Adrenal gland (tissue), 12 donors: ENCODE measurements around the gene WDR5B. TPM values are rescaled to one million over a fixed set of nuclear protein-coding genes. Genes with fewer than 3 reads are reported as not detected.
A peak's percentile ranks its signal among the peaks of the same experiment; 100 is the strongest.

Experiments
- DNase-seq, 7 donors: peaks; one replicate each; pipeline ENCODE4 v3.0.0-alpha.2; 2019 to 2020
- H3K27ac ChIP-seq, 5 donors: fragments of 200-600 bp; sonication (generic) in 4 of 5; 1 replicate in 3 of 5; 2 replicates in 2 of 5; pipeline versions ENCODE4 v1.5.1 to v1.8.0; 2016 to 2020; ENCODE audit warnings: mild to moderate bottlenecking in 1 of 5
- H3K27me3 ChIP-seq: fragments of 200-600 bp; 2 replicates; pipeline ENCODE4 v1.8.0; 2021
- H3K36me3 ChIP-seq, 2 donors: fragments of 200-600 bp; replicated peaks in 1 of 2; 1 replicate in 1 of 2; 2 replicates in 1 of 2; pipeline versions ENCODE4 v1.5.1 to v1.8.0; 2018 to 2022
- H3K4me1 ChIP-seq, 2 donors: fragments of 200-600 bp; replicated peaks in 1 of 2; 1 replicate in 1 of 2; 2 replicates in 1 of 2; pipeline versions ENCODE4 v1.5.1 to v1.8.0; 2018 to 2021
- H3K4me3 ChIP-seq, 4 donors: fragments of 200-600 bp; sonication (generic) in 3 of 4; one replicate each; pipeline ENCODE4 v1.5.1; 2016 to 2018
- H3K9me3 ChIP-seq, 3 donors: fragments of 200-600 bp; sonication (generic) in 1 of 3; replicated peaks in 1 of 3; 1 replicate in 2 of 3; 2 replicates in 1 of 3; pipeline versions ENCODE4 v1.5.1 to v1.8.0; 2016 to 2021
- POLR2A ChIP-seq, 2 donors: fragments of 450-650 bp; IDR thresholded peaks; one replicate each; pipeline ENCODE4 v1.6.1; 2017; ENCODE audit warnings: antibody characterized with exemption in 2 of 2, mild to moderate bottlenecking in 2 of 2, moderate library complexity in 1 of 2
- WGBS, 4 donors: extraction: QIAGEN DNeasy Blood & Tissue Kit in 2 of 4; methylation state at CpG; one replicate each; pipeline versions ENCODE4 v1.1.5 to v1.1.7; 2013 to 2017; 5-methylcytosine and 5-hydroxymethylcytosine counted together
- intact Hi-C, 2 donors: fragments of 100-400 bp; cut with DNase I; formaldehyde crosslinking; loops; one replicate each; pipeline versions ENCODE4 v1.14.1 to v1.15.0; 2022 to 2023
- polyA plus RNA-seq, 3 donors: library from polyadenylated mRNA; stranded (reverse); fragments of 200-250 nt in 2 of 3; fragments of 350-450 nt in 1 of 3; fragmentation: Illumina TruSeq in 1 of 3; extraction: RNeasy Lipid Tissue Mini Kit (QIAGEN cat#74804) in 1 of 3; gene quantifications; one replicate each; pipeline ENCODE4 v1.2.3, GENCODE V29; 2013 to 2014
- total RNA-seq, 9 donors: library from RNA; depleted of rRNA in 4 of 9; stranded (reverse); fragments of >200 nt in 4 of 9; fragments of 120-200 nt in 1 of 9; fragmentation: NEBNext Ultra II Directional in 1 of 9; extraction: Animal tissue kit (Norgen Biotek cat#: 25700) in 1 of 9; gene quantifications; one replicate each; pipeline versions ENCODE4 v1.1.0 to v1.2.4, GENCODE V29; 2013 to 2023
- TF ChIP-seq, protein P1 (sequence below), 6 experiments: fragments of 450-650 bp in 4 of 6; fragments of 200-600 bp in 2 of 6; sonication (generic) in 1 of 6; IDR thresholded peaks; 1 replicate in 5 of 6; 2 replicates in 1 of 6; pipeline versions ENCODE4 v1.5.1 to v1.8.0; 2016 to 2021; ENCODE audit warnings: antibody characterized with exemption in 6 of 6, mild to moderate bottlenecking in 2 of 6, moderate library complexity in 1 of 6
- donor health status: healthy with polysubstance abuse.
- donor health status: Bipolar disorder and iron deficiency.
- donor health status: DM: yes; HTN: yes; CAD: no.
- donor health status: DM: no; HTN: no; CAD: no.
- donor health status: DM: no; HTN: no; CAD: no.
- donor health status: DM: yes; HTN: yes; CAD: no.

Gene WDR5B
- total and polyA plus RNA-seq, 12 donors, result 3.0 to 10.3 (median 6.7) TPM

DNA sequence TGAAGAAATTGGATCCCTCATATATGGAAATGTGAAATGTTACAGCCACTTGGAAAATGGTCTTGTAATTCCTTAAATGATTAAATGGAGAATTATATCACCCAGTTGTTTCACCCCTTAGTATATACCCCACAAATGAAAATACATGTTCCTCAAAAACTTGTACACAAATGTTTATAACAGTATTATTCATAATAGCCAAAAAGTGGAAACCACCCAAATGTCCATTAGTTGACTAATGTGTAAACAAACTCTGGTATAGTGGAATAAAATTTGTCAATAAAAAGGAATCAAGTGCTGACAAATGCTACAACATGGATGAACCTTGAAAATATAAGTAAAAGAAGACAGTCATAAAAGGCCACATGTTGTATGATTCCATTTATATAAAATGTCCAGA, 19.4 kb downstream of the WDR5B start:
- TF ChIP-seq POLR2A (IDR thresholded peaks at IDR 0.05), result no peak
- TF ChIP-seq, protein P1, sequence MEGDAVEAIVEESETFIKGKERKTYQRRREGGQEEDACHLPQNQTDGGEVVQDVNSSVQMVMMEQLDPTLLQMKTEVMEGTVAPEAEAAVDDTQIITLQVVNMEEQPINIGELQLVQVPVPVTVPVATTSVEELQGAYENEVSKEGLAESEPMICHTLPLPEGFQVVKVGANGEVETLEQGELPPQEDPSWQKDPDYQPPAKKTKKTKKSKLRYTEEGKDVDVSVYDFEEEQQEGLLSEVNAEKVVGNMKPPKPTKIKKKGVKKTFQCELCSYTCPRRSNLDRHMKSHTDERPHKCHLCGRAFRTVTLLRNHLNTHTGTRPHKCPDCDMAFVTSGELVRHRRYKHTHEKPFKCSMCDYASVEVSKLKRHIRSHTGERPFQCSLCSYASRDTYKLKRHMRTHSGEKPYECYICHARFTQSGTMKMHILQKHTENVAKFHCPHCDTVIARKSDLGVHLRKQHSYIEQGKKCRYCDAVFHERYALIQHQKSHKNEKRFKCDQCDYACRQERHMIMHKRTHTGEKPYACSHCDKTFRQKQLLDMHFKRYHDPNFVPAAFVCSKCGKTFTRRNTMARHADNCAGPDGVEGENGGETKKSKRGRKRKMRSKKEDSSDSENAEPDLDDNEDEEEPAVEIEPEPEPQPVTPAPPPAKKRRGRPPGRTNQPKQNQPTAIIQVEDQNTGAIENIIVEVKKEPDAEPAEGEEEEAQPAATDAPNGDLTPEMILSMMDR (IDR thresholded peaks at IDR 0.05), result no peak
- no peaks in the 10 kb centered on the region for H3K27me3 ChIP-seq
- peaks cover 14 to 21% of the 10 kb centered on the region in 2 donors for H3K4me1 ChIP-seq
- no peak overlapping the region for H3K4me3 ChIP-seq
- no peaks in the 10 kb centered on the region for H3K36me3 ChIP-seq
- intact Hi-C loops, result no loop called here
- H3K27ac ChIP-seq, result no peak overlapping the region
- DNase-seq, result no peak
- H3K9me3 ChIP-seq, result no peaks in the 10 kb centered on the region

DNA sequence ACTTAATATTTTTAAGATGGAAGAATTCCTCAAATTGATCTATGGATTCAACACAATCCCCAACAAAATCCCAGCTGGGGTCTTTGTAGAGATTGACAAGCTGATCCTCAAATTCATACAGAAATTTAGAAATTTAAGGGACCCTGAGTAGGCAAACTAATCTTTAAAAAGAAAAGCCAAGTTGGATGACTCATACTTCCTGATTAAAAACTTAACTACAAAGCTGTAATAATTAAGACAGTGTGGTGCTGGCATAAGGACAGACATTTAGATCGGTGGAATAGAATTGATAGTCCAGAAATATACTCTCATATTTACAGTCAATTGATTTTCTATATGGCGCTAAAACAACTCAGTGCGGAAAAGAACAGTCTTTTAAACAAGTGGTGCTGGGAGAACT, 20.3 kb downstream of the WDR5B start:
- no peaks in the 10 kb centered on the region for H3K9me3 ChIP-seq
- intact Hi-C loops, result no loop called here
- no peak for DNase-seq
- no peaks in the 10 kb centered on the region for H3K27me3 ChIP-seq
- 61 to 66% (median 64%) methylated on average over 3 of the region's 3 CpGs for WGBS, 4 donors
- no peaks in the 10 kb centered on the region for H3K36me3 ChIP-seq
- peaks cover 17 to 30% of the 10 kb centered on the region in 2 donors for H3K4me1 ChIP-seq
- H3K27ac ChIP-seq, result no peak overlapping the region
- TF ChIP-seq, protein P1 (IDR thresholded peaks at IDR 0.05), result no peak
- no peak for TF ChIP-seq POLR2A (IDR thresholded peaks at IDR 0.05)
- H3K4me3 ChIP-seq, result no peak overlapping the region

DNA sequence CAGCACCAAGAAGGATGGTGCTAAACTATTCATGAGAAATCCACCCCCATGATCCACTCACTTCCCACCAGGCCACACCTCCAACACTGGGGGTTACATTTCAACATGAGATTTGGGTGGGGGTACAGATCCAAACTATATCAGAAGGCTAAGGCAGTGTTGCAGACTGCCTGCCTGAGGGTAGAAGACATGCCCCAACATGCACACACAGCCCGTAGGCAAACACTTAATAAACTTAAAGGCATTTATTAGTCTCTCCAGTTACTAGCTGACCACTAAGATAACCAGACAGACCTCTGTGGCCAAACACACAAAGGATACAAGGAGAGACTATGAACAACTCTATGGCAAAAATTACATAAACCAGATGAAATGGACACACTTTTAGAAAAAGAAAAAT, 21.7 kb downstream of the WDR5B start:
- TF ChIP-seq, protein P1 (IDR thresholded peaks at IDR 0.05), result no peak
- TF ChIP-seq POLR2A (IDR thresholded peaks at IDR 0.05), result no peak
- whole genome bisulfite sequencing, 4 donors, result 81 to 100% (median 94%) methylated on average over 1 of the region's 1 CpG
- H3K27ac ChIP-seq, result no peak overlapping the region
- peaks cover 17 to 36% of the 10 kb centered on the region in 2 donors for H3K4me1 ChIP-seq
- no peaks in the 10 kb centered on the region for H3K27me3 ChIP-seq
- H3K9me3 ChIP-seq, result no peaks in the 10 kb centered on the region
- H3K36me3 ChIP-seq, result no peaks in the 10 kb centered on the region
- intact Hi-C loops, result no loop called here
- DNase-seq, result no peak
- no peak overlapping the region for H3K4me3 ChIP-seq

DNA sequence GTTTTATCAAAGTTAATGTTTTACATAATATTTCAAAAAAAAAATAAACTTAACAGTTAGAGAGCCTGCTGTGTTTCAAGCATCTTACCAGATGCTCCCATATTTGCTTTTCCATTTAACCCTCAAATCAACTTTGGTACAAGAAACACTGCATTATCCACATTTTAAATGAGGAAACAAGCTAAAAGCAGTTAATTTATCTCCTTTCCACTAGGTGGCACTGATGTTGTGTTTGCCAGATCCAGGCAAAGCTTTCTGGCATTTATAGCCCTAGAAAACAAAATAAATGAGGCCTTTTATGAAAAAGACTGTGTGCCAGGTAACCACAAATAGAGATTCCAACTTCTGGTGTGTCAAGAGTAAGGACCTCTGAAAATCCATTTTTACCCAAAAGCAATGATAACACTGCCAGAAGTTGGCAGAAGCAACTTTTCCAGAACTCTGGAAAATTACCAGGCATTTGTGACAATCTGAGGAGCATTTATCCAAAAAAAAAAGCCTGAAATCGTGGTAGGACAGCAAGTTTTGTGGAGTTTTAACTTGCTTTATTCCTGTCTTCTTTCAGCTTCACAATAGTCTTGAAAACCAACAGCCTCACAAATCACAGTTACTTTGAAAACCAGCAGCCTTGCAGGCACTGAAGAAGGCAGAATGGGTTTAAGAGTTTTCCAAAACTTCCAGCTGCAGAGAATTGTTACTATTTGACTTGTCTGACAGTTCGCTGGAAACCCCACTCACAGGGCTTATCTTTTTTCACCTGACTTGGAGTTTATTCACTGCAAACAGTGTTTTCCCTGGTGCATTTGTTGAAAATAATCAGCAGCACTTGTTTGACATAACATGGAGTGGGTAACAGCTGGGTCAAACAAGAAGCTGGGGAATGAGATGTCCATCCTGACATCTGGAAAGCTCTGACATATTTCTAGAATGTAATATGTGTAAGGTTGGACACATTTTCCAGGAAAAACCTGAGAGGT, 22.7 kb downstream of the WDR5B start:
- DNase-seq, result peak in 3 of 7 donors; percentile 13 to 27 (median 19)
- H3K4me1 ChIP-seq, result peaks cover 17 to 36% of the 10 kb centered on the region in 2 donors
- H3K4me3 ChIP-seq, result no peak overlapping the region
- H3K27me3 ChIP-seq, result no peaks in the 10 kb centered on the region
- peak overlapping the region in 3 of 5 donors; percentile 6 to 64 (median 47) for H3K27ac ChIP-seq
- intact Hi-C loops, result no loop called here
- H3K36me3 ChIP-seq, result no peaks in the 10 kb centered on the region
- TF ChIP-seq POLR2A (IDR thresholded peaks at IDR 0.05), result no peak
- TF ChIP-seq, protein P1 (IDR thresholded peaks at IDR 0.05), result peak; percentile 61 to 82 (median 76)
- no peaks in the 10 kb centered on the region for H3K9me3 ChIP-seq
- WGBS, 4 donors, result 6 to 30% (median 22%) methylated on average over 2 of the region's 2 CpGs
